ENCODE data around the gene MRPS12.

DNA sequence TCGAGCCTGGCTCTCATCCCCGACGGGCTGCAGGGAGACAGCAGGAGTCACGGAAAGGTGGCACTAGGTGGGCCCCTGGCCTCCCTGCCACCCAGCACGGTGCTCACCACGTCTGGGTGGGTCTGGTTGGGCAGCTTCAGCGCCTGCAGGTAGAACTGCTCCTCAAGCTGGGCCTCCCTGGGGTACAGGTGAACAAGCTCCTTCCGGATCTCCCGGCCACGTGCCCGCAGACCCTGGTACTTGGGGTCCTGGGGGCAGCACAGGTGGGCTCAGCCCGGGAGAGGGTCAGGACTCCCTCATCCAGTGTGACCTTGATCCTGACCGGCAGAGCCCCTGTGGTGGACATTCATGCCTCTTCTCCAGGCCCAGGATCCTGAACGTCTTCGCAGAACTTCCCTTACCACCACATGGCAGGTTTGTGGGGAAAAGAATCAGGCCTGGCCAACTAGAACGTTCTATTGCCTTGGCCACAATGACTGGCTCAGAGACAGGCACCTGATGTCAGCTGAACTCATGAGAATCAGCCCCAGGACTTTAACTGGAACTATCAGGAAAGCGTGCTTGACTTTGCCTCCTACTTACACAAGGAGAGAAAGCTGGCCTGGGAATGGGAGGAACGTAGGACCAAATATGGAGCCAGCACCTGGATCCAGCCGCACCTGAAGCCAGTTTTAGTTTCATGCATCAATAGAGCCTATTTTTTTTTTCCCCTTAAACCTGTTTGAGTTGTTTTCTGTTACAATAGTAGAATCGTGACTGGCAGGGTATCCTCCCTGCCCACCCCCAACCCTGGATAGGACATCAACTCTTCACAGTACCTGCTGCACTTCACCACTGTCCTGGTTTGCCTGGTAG, 9.1 kb upstream of the MRPS12 start:
- TF ChIP-seq, protein P1, sequence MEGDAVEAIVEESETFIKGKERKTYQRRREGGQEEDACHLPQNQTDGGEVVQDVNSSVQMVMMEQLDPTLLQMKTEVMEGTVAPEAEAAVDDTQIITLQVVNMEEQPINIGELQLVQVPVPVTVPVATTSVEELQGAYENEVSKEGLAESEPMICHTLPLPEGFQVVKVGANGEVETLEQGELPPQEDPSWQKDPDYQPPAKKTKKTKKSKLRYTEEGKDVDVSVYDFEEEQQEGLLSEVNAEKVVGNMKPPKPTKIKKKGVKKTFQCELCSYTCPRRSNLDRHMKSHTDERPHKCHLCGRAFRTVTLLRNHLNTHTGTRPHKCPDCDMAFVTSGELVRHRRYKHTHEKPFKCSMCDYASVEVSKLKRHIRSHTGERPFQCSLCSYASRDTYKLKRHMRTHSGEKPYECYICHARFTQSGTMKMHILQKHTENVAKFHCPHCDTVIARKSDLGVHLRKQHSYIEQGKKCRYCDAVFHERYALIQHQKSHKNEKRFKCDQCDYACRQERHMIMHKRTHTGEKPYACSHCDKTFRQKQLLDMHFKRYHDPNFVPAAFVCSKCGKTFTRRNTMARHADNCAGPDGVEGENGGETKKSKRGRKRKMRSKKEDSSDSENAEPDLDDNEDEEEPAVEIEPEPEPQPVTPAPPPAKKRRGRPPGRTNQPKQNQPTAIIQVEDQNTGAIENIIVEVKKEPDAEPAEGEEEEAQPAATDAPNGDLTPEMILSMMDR (IDR thresholded peaks at IDR 0.05; ENCODE audit: low read length), result no peak
- TF ChIP-seq EZH2 (optimal IDR thresholded peaks at IDR 0.05; ENCODE audit: low read depth, low read length), result no peak

All from MM.1S (cell line).